GM12874 (cell line): Measurements from ENCODE around the gene SIK1.

Experiments
- TF ChIP-seq, protein P1 (sequence below): IDR thresholded peaks from 2 replicates; pipeline ENCODE4 v1.5.1; 2011; ENCODE audit warnings: low read depth, mild to moderate bottlenecking, control low read depth, low read length, moderate library complexity; ENCODE audit not compliant: insufficient read depth

The SIK1 gene

DNA sequence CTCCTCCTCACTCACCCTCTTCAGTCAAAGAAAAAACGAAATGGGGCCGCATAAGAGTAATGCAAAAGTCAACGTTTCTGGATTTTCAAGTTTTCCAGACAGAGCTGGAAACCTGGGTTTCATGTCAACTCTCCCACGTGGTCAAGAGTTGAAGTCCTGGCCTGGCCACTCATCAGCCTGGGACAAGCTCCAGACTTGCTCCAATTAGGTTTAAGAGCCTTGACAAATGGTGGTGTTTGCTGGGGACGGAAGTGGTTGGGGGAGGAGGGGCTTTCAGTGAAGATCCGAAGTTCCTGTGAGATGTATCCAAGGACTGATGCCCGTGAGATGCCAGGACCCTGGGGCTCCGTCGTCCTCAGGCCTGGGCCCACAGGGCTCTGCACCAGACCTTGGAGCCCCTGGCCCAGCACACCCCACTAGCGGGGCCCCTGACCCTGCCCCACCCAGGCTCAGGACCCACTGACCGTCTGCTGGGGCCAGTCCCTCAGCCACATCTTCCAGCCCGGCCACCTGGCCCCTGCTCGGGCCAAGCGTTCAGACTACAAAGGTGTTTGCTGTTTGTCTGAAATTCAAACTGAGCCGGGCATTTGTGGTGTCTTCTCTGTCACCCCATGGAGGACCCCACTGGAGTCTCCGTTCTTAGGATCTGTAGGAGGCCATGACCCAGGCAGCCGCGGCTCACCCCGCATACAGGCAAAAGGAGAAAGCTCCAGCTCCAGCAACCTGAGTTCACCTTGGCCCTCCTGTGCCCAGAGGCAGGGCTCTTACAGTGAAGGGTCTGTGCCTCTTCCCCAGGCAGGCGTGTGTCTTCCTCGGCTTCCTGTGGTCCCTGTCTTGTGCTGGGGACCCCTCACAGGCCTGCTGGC lies 53.3 kb downstream of the SIK1 start:
- TF ChIP-seq, protein P1, sequence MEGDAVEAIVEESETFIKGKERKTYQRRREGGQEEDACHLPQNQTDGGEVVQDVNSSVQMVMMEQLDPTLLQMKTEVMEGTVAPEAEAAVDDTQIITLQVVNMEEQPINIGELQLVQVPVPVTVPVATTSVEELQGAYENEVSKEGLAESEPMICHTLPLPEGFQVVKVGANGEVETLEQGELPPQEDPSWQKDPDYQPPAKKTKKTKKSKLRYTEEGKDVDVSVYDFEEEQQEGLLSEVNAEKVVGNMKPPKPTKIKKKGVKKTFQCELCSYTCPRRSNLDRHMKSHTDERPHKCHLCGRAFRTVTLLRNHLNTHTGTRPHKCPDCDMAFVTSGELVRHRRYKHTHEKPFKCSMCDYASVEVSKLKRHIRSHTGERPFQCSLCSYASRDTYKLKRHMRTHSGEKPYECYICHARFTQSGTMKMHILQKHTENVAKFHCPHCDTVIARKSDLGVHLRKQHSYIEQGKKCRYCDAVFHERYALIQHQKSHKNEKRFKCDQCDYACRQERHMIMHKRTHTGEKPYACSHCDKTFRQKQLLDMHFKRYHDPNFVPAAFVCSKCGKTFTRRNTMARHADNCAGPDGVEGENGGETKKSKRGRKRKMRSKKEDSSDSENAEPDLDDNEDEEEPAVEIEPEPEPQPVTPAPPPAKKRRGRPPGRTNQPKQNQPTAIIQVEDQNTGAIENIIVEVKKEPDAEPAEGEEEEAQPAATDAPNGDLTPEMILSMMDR, result no peak

DNA sequence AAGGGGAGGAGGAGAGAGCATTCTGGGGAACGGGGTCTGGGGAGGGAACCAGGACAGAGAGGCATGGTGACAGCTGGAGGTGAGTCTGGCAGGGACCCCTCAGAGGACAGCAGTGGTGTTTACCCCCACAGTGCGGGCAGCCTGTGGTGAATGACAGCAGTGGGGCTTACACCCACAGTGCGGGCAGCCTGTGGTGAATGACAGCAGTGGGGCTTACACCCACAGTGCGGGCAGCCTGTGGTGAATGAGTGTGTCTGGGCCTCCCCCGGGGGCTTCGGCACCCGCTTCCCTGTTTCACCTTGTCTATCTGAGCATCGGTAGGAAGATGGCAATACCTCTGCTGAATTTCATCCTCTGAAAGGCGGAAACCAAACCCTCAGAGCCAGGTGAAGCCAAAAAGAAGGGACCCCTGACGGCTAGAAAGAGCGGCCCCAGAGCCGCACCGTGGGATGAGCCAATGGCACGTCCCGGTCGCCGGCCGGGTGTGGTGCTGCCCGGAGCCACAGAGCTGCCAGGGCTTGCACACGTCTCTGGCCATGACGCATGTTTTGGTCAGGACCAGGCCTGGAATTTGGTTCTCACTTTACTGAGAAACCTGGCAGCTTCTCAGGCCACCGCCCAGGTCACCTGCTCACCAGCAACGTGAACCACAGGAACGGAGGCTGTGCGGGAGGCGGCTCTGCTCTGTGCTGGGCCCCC lies 54.1 kb downstream of the SIK1 start:
- TF ChIP-seq, protein P1, result no peak

DNA sequence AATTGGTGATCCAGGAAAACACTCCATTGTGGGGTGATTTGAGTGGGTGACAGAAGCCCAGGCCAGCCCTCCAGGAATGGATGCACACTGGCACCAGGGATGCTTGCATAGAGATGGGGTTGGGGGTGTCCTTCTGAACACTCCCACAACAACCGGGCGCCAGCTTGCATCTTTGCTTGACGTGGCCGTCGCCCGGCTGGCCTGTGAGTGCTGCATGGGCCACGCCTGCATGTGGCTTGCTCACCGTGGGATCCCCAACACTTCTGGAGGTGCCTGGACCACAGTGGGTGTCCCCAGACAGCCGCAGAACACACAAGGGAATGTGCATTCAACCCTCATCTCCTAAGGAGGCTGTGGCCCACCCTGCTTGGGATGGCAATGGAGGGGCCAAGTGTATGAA lies 55.1 kb downstream of the SIK1 start:
- TF ChIP-seq, protein P1, result no peak

DNA sequence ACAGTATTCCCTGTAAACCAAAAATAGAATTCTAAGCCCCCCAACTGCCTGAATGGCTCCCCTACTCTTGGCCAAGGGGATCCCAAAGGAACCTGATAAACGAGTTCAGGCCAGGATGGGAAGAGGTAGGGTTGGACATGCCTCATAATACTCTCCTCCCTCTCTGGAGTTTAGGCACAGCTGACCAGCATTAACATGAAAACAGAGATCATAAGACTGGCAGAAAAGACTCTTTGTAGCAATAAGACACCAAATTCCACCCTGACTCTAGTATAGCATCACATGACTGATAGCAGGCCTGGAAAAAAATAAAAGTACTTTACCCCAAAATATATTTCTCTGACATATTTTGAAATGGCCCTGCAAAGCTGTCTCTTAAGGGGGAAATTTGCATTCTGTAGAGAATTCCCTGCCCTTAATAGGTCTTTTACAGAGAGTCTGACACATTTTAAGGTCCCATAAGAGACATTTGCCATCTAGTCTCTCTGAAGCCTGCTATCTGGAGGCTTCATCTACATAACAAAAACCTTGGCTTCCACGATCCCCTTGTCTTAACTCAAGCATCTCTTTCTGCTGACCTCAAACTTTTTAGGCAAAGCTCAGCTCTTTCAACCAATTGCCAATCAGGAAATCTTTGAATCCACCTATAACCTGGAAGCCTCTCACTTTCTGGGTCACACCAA lies 55.9 kb downstream of the SIK1 start:
- TF ChIP-seq, protein P1, result no peak

DNA sequence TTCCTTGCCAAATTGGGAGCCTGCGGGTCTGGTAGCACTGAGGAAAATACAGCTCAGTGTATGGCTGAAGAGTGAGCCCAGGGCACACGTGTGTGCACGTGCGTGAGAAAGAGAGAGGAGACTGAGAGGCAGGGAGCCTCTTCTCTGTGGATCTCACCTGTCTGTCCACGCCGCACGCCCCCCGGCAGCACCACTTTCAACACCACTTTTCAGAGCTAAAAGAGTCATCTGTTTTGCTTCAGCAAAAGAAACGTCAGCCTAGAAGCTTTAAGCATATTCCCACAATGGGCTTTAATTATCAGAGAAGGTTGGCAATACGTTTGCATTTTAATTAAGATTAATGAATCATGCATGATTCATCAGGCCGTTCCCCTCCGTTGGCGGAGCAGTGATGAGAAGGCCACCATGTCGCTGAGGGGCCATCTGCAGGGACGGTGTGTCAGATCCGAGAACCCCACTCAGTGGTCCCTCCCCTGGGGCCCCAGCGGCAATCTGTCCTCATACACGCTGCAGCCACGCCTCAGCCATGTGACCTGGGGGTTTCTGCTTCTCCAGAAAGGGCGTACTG lies 56.8 kb downstream of the SIK1 start:
- TF ChIP-seq, protein P1, result no peak

DNA sequence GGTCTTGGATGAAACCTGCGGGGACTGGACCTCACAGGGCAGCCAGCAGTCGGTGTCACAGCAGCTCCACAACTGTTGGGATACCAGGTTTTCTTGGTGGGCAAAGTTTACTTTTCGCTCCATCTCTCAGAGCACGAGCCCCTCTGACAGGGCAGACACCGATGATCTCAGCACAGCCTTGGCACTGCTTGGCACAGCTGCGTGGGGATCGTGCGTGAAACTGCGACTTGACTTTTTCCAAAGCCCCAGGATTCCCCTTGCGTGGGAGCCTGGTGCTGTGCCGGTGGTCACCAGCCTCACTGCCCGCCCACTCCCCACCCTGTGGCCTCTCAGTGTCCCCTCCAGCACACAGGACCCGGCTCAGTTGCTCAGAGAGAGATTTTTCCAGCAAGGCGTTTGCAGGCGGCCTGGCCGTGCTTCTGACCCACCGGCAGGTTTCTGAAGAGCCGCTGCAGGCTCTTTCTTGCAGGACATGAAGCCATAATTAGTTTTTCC lies 57.3 kb downstream of the SIK1 start:
- TF ChIP-seq, protein P1, result no peak

DNA sequence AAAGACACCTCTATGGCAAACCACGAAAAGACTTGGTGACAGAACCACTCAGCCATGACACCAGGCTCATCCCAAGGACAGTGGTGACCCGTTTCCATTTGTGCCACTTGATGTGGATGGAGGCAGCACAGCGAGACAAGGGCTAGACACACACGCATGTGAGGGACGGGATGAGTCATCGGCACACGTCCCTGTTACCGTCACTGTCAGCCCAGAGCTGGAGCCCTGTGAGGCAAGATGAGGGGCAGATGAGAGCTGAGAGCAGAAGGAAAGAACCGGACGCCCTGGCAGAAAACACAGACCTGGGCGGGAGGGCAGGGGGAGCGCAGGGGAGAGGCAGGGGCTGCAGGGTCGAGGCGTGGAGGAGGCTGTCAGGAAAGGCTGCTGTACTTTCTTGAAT lies 57.8 kb downstream of the SIK1 start:
- TF ChIP-seq, protein P1, result no peak
